Measurements from ENCODE around the gene NKPD1.

NKPD1 gene

GRCh38 chr19:45141203-45141900 lies 19.4 kb downstream of the NKPD1 start:
- Histone ChIP-seq H3K9me3 (ENCODE audit: control insufficient read depth, low read length) (no peaks in the 10 kb centered on the region), H3K4me2 (ENCODE audit: low read length) (no peak overlapping the region), H3K9ac (no peak overlapping the region), H2AFZ (no peak overlapping the region), H3K4me1 (no peaks in the 10 kb centered on the region), H3K79me2 (peaks cover 61% of the 10 kb centered on the region), H3K36me3 (ENCODE audit: control insufficient read depth, insufficient read depth, low read length) (no peaks in the 10 kb centered on the region), H3K27me3 (ENCODE audit: control insufficient read depth, insufficient read depth, low read length) (no peaks in the 10 kb centered on the region), H3K27ac (no peak overlapping the region), H3K4me3 (ENCODE audit: low read depth, low read length) (no peak overlapping the region)
- TF ChIP-seq CTCF (IDR thresholded peaks at IDR 0.05), result no peak

- peaks cover 63% of the 10 kb centered on the region for H3K79me2 ChIP-seq
- no peaks in the 10 kb centered on the region for H3K4me1 ChIP-seq
- no peaks in the 10 kb centered on the region for H3K9me3 ChIP-seq (ENCODE audit: control insufficient read depth, low read length)
- no peaks in the 10 kb centered on the region for H3K36me3 ChIP-seq (ENCODE audit: control insufficient read depth, insufficient read depth, low read length)
- no peak overlapping the region for H3K4me2 ChIP-seq (ENCODE audit: low read length)
- H3K27me3 ChIP-seq (ENCODE audit: control insufficient read depth, insufficient read depth, low read length), result no peaks in the 10 kb centered on the region
- TF ChIP-seq CTCF (IDR thresholded peaks at IDR 0.05), result no peak
- H3K4me3 ChIP-seq (ENCODE audit: low read depth, low read length), result no peak overlapping the region
- H3K27ac ChIP-seq, result no peak overlapping the region
- no peak overlapping the region for H2AFZ ChIP-seq
- no peak overlapping the region for H3K9ac ChIP-seq
Measured at GRCh38 chr19:45140533-45140932, 20.2 kb downstream of the NKPD1 start.

- no peaks in the 10 kb centered on the region for H3K9me3 ChIP-seq (ENCODE audit: control insufficient read depth, low read length)
- no peaks in the 10 kb centered on the region for H3K4me1 ChIP-seq
- no peak overlapping the region for H3K4me3 ChIP-seq (ENCODE audit: low read depth, low read length)
- no peak overlapping the region for H3K4me2 ChIP-seq (ENCODE audit: low read length)
- TF ChIP-seq CTCF (IDR thresholded peaks at IDR 0.05), result no peak
- H3K27ac ChIP-seq, result no peak overlapping the region
- no peaks in the 10 kb centered on the region for H3K27me3 ChIP-seq (ENCODE audit: control insufficient read depth, insufficient read depth, low read length)
- peaks cover 65% of the 10 kb centered on the region for H3K79me2 ChIP-seq
- H3K36me3 ChIP-seq (ENCODE audit: control insufficient read depth, insufficient read depth, low read length), result no peaks in the 10 kb centered on the region
- no peak overlapping the region for H3K9ac ChIP-seq
- no peak overlapping the region for H2AFZ ChIP-seq
Measured at GRCh38 chr19:45140144-45140503, 20.7 kb downstream of the NKPD1 start.

GRCh38 chr19:45139286-45140143 lies 21.3 kb downstream of the NKPD1 start:
- Histone ChIP-seq H3K27ac (no peak overlapping the region), H2AFZ (no peak overlapping the region), H3K4me3 (ENCODE audit: low read depth, low read length) (no peak overlapping the region), H3K4me2 (ENCODE audit: low read length) (no peak overlapping the region), H3K27me3 (ENCODE audit: control insufficient read depth, insufficient read depth, low read length) (no peaks in the 10 kb centered on the region), H3K9me3 (ENCODE audit: control insufficient read depth, low read length) (no peaks in the 10 kb centered on the region), H3K9ac (no peak overlapping the region), H3K36me3 (ENCODE audit: control insufficient read depth, insufficient read depth, low read length) (no peaks in the 10 kb centered on the region), H3K4me1 (no peaks in the 10 kb centered on the region), H3K79me2 (peaks cover 67% of the 10 kb centered on the region)
- no peak for TF ChIP-seq CTCF (IDR thresholded peaks at IDR 0.05)

Data from parathyroid adenoma (tissue), 2 donors.